ENCODE results near the gene GAPDHS. TPM values are rescaled to one million over a fixed set of nuclear protein-coding genes. Genes with fewer than 3 reads are reported as not detected.

The GAPDHS gene
- total and polyA plus RNA-seq, 8 donors: not detected

DNA sequence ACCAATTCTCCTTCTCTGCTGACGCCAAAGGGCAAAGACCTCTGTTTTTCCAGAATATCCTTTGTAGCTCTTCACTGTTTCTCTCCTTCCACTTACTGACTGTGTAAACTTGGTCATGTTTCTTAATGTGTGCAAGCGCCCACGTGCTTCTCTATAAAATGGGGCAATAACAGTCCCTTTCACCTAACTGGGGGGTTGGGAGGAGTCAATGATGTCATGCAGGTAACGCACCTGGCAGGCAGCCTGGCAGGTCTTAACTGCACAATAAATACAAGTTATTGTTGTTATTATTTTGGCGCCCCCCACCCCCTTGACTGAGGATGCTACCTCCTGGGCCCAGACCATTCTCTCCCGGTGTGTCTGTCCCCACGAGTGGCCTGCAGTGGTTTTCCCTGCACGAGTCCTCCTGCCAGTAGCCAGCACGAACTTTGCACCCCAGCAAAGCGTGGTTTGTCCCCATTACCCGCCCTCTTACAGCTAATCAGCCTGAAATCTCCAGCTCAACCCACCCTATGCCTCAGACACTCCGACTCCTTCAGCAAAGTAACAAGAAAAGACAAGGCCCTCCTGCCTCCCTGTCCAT is 10.4 kb upstream of the GAPDHS start:
- H3K36me3 ChIP-seq: no peaks in the 10 kb centered on the region
- H3K9me3 ChIP-seq: no peaks in the 10 kb centered on the region
- H3K27me3 ChIP-seq: peaks cover 0 to 42% (median 0%) of the 10 kb centered on the region in 3 donors
- no peaks in the 10 kb centered on the region for H3K4me1 ChIP-seq
- TF ChIP-seq POLR2AphosphoS5 (IDR thresholded peaks at IDR 0.05) (no peak), EP300 (IDR thresholded peaks at IDR 0.05) (no peak), POLR2A (IDR thresholded peaks at IDR 0.05) (no peak)
- TF ChIP-seq, protein P1, sequence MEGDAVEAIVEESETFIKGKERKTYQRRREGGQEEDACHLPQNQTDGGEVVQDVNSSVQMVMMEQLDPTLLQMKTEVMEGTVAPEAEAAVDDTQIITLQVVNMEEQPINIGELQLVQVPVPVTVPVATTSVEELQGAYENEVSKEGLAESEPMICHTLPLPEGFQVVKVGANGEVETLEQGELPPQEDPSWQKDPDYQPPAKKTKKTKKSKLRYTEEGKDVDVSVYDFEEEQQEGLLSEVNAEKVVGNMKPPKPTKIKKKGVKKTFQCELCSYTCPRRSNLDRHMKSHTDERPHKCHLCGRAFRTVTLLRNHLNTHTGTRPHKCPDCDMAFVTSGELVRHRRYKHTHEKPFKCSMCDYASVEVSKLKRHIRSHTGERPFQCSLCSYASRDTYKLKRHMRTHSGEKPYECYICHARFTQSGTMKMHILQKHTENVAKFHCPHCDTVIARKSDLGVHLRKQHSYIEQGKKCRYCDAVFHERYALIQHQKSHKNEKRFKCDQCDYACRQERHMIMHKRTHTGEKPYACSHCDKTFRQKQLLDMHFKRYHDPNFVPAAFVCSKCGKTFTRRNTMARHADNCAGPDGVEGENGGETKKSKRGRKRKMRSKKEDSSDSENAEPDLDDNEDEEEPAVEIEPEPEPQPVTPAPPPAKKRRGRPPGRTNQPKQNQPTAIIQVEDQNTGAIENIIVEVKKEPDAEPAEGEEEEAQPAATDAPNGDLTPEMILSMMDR (IDR thresholded peaks at IDR 0.05): no peak
- WGBS, 5 donors: 64 to 77% (median 67%) methylated on average over 12 of the region's 12 CpGs
- H3K27ac ChIP-seq: no peak overlapping the region
- intact Hi-C loops (cut with DNase I; ENCODE audit: low total_unique reads): no loop called here
- H3K4me3 ChIP-seq: no peak overlapping the region
- DNase-seq: no peak

DNA sequence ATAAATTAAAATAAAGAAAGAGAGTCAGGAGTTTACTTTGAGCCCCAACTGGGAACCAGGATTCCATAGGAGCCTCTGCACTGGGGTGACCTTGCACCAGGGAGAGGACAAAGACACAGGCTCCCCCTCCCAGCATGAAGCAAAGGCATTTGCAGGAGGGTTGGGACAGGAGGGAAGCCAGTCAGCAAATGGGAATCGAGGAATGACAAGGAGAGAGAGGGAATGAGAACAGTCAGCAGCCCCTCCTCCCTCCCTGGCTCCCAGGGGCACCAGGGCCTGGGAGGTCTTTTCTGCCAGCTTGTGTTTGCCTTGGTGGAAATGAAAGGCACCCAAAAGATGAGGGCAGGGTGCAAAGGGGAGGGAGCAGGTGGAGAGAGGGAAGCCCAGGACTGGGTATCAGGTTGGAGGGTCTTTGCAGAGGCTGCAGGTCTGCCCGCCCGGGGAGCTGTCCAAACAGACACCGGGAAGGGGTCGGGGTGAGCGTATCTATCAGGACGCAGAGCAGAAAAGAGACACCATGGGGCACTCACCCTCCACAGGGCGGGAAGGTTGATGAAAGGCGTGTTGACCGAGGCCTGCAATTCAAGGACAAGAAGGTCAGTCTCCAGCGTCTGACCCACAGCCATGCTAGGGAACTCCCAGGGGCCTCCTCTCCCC is 8.9 kb upstream of the GAPDHS start:
- no peaks in the 10 kb centered on the region for H3K9me3 ChIP-seq
- DNase-seq: no peak
- H3K27me3 ChIP-seq: peaks cover 0 to 57% (median 10%) of the 10 kb centered on the region in 3 donors
- no peak for TF ChIP-seq POLR2A (IDR thresholded peaks at IDR 0.05)
- TF ChIP-seq, protein P1 (IDR thresholded peaks at IDR 0.05): no peak
- TF ChIP-seq POLR2AphosphoS5 (IDR thresholded peaks at IDR 0.05): no peak
- no peak for TF ChIP-seq EP300 (IDR thresholded peaks at IDR 0.05)
- H3K27ac ChIP-seq: no peak overlapping the region
- intact Hi-C loops (cut with DNase I; ENCODE audit: low total_unique reads): no loop called here
- WGBS, 5 donors: 28 to 36% (median 31%) methylated on average over 11 of the region's 11 CpGs
- H3K4me1 ChIP-seq: no peaks in the 10 kb centered on the region
- no peaks in the 10 kb centered on the region for H3K36me3 ChIP-seq
- H3K4me3 ChIP-seq: no peak overlapping the region

DNA sequence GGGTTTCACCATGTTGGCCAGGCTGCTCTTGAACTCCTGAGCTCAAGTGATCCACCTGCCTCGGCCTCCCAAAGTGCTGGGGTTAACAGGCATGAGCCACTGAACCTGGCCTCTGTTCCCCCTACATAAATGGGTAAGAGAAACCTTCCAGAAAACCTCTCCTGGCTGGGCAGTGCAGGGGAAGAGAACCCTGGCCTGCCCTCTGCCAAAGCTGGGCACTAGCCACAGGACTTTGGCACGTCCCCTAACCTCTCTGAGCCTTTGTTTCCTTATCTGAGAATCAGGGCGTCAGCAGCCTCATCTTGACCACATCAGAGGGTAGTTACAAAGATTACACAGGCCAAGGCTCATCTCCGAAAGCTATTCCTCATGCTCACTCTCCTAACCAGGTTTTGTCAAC is 7.4 kb upstream of the GAPDHS start:
- H3K27me3 ChIP-seq: peaks cover 0 to 73% (median 22%) of the 10 kb centered on the region in 3 donors
- 62 to 76% (median 64%) methylated on average over 4 of the region's 4 CpGs for WGBS, 5 donors
- H3K36me3 ChIP-seq: no peaks in the 10 kb centered on the region
- TF ChIP-seq POLR2AphosphoS5 (IDR thresholded peaks at IDR 0.05) (no peak), POLR2A (IDR thresholded peaks at IDR 0.05) (no peak), EP300 (IDR thresholded peaks at IDR 0.05) (no peak)
- TF ChIP-seq, protein P1 (IDR thresholded peaks at IDR 0.05): no peak
- intact Hi-C loops (cut with DNase I; ENCODE audit: low total_unique reads): no loop called here
- DNase-seq: no peak
- no peak overlapping the region for H3K27ac ChIP-seq
- no peaks in the 10 kb centered on the region for H3K4me1 ChIP-seq
- H3K4me3 ChIP-seq: no peak overlapping the region
- no peaks in the 10 kb centered on the region for H3K9me3 ChIP-seq

DNA sequence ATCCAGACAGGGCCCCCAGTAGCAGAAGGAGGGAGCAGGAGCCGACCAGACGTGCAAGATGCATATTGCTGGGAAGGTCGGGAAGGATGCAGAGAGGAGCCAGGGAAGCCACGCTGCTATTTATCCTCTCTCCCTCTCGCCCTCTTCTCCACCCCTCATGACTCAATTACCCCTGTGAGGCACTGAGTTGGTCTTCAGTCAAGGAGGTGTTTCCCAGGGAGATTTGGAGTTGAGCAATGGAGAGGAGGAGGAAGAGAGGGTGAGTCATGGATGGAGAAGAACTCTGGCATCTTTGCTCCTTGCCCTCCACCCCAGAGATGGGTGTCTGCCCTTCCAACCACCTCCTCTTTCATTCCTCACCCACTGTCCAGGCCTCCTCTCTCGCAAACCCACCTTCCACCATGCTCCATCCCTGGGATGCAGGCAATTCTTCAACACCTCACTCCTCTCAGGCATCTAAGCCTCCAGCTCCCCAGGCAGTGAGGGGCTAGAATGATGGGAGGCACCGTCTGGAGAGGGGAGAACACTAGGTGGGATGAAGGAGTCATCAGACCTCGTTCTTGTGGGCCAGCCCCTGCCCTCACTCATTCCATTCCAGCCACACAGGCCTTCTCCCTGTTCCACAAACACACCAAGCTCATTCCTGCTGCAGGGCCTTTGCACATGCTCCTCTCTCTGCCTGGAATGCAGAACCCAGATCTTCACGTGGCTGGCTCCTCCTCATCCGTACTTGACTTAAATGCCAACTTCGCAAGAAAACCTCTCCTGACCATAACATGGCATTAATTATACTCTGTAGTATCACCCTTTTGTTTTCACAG is 4.8 kb upstream of the GAPDHS start, which contains the start of gene SBSN:
Gene SBSN, minus strand, starts transcription at position 94 of the 821 bp plus-strand sequence. Its CDS starts 30 bp downstream, at position 64.
- Histone ChIP-seq H3K27me3 (peaks cover 0 to 98% (median 34%) of the 10 kb centered on the region in 3 donors), H3K9me3 (no peaks in the 10 kb centered on the region), H3K4me1 (peaks cover 0 to 6% (median 2%) of the 10 kb centered on the region in 4 donors), H3K27ac (no peak within 1 kb of the TSS), H3K4me3 (no peak within 1 kb of the TSS), H3K36me3 (no peaks in the 10 kb centered on the region)
- DNase-seq: no peak
- intact Hi-C loops (cut with DNase I; ENCODE audit: low total_unique reads): no loop called here
- WGBS, 5 donors: 75 to 80% (median 78%) methylated on average over 11 of the region's 11 CpGs
- TF ChIP-seq POLR2A (IDR thresholded peaks at IDR 0.05) (no peak), EP300 (IDR thresholded peaks at IDR 0.05) (no peak), POLR2AphosphoS5 (IDR thresholded peaks at IDR 0.05) (no peak)
- TF ChIP-seq, protein P1 (IDR thresholded peaks at IDR 0.05): no peak
